H1 (cell line): ENCODE measurements around the gene PACS1. TPM values are rescaled to one million over a fixed set of nuclear protein-coding genes. Genes with fewer than 3 reads are reported as not detected.

Source experiments
- CTCF ChIA-PET: fragments of 300-600 bp; sonication (Branson Sonifier 250); formaldehyde crosslinking; loops from one replicate; lab custom pipeline; 2021; ENCODE audit not compliant: partially characterized antibody; lab: Charles Lee
- POLR2A ChIA-PET: fragments of 300-600 bp; sonication (Branson Sonifier 250); formaldehyde crosslinking; loops from one replicate; lab custom pipeline; 2021; ENCODE audit warnings: inconsistent platforms; ENCODE audit not compliant: partially characterized antibody; lab: Charles Lee
- DNase-seq, 2 experiments: peaks; one replicate each; pipeline versions ENCODE4 v3.0.0 to v3.0.0-alpha.2; 2010 to 2022; ENCODE audit warnings: low spot score in 2 of 2, low read depth in 1 of 2, mixed read lengths in 1 of 2
- FAIRE-seq: peaks from 2 replicates; lab custom pipeline; 2011; peaks lifted over from hg19 to GRCh38; lab: Jason Lieb, UNC
- H2AFZ ChIP-seq: 2 replicates; pipeline ENCODE4 v1.8.1; 2012; ENCODE audit warnings: low read length, inconsistent platforms
- H2AK5ac ChIP-seq: 2 replicates; pipeline ENCODE4 v1.6.1; 2013; ENCODE audit warnings: low read depth, low read length
- H2BK120ac ChIP-seq: replicated peaks from 2 replicates; pipeline ENCODE3; 2013; ENCODE audit warnings: low read depth, low read length, inconsistent platforms
- H2BK12ac ChIP-seq: 2 replicates; pipeline ENCODE4 v1.6.1; 2013; ENCODE audit warnings: low read depth, low read length
- H2BK15ac ChIP-seq: 2 replicates; pipeline ENCODE4 v1.6.1; 2013; ENCODE audit warnings: low read length
- H2BK20ac ChIP-seq: 2 replicates; pipeline ENCODE4 v1.6.1; 2013; ENCODE audit warnings: low read length
- H2BK5ac ChIP-seq: 2 replicates; pipeline ENCODE4 v1.6.1; 2013; ENCODE audit warnings: low read depth, low read length
- H3K14ac ChIP-seq: 2 replicates; pipeline ENCODE4 v1.6.1; 2013; ENCODE audit warnings: inconsistent platforms; ENCODE audit not compliant: insufficient read length
- H3K18ac ChIP-seq: 2 replicates; pipeline ENCODE4 v1.6.1; 2013; ENCODE audit warnings: low read length; ENCODE audit errors: extremely low read depth
- H3K23ac ChIP-seq: 2 replicates; pipeline ENCODE4 v1.6.1; 2013; ENCODE audit warnings: inconsistent platforms; ENCODE audit not compliant: insufficient read length
- H3K23me2 ChIP-seq: 2 replicates; pipeline ENCODE4 v1.6.1; 2013; ENCODE audit warnings: low read depth, low read length
- H3K27ac ChIP-seq: 2 replicates; pipeline ENCODE4 v1.6.1; 2011; ENCODE audit warnings: low read depth, low read length, inconsistent platforms
- H3K27me3 ChIP-seq, 4 experiments: replicated peaks in 1 of 4; 1 replicate in 1 of 4; 2 replicates in 3 of 4; pipeline versions ENCODE4 v1.6.1 to v1.8.1; 2011 to 2013; ENCODE audit warnings: low read length in 3 of 4, mild to moderate bottlenecking in 3 of 4, inconsistent platforms in 2 of 4, mixed read lengths in 2 of 4, moderate library complexity in 1 of 4; ENCODE audit not compliant: control insufficient read depth in 3 of 4, insufficient read depth in 3 of 4; ENCODE audit errors: extremely low read depth in 1 of 4
- H3K36me3 ChIP-seq, 4 experiments: 2 replicates each; pipeline versions ENCODE4 v1.6.1 to v1.8.1; 2011 to 2013; ENCODE audit warnings: mild to moderate bottlenecking in 4 of 4, low read length in 3 of 4, moderate library complexity in 2 of 4, control low read depth in 1 of 4, inconsistent platforms in 1 of 4; ENCODE audit not compliant: insufficient read depth in 4 of 4, control insufficient read depth in 2 of 4
- H3K4ac ChIP-seq: replicated peaks from 2 replicates; pipeline ENCODE3; 2013; ENCODE audit warnings: low read length, low read depth, mixed read lengths, inconsistent platforms; ENCODE audit not compliant: insufficient read length
- H3K4me1 ChIP-seq, 4 experiments: replicated peaks in 1 of 4; 1 replicate in 1 of 4; 2 replicates in 3 of 4; pipeline versions ENCODE4 v1.6.1 to v1.8.1; 2011 to 2013; ENCODE audit warnings: low read length in 3 of 4, inconsistent platforms in 2 of 4, mixed read lengths in 1 of 4; ENCODE audit not compliant: insufficient read depth in 4 of 4, control insufficient read depth in 3 of 4
- H3K4me2 ChIP-seq, 2 experiments: 2 replicates each; pipeline versions ENCODE4 v1.6.1 to v1.8.1; 2011 to 2013; ENCODE audit warnings: low read depth in 2 of 2, low read length in 2 of 2, control low read depth in 1 of 2, inconsistent platforms in 1 of 2, mild to moderate bottlenecking in 1 of 2; ENCODE audit not compliant: insufficient read depth in 1 of 2
- H3K4me3 ChIP-seq, 4 experiments: fragments of 200-600, 300-600 bp in 1 of 4; sonication (generic), shearing (Covaris generic), sonication (Bioruptor Twin) in 1 of 4; 2 replicates each; pipeline versions ENCODE4 v1.5.1 to v1.8.1; 2011 to 2016; ENCODE audit warnings: low read length in 4 of 4, low read depth in 3 of 4, control low read depth in 2 of 4, inconsistent platforms in 2 of 4, mild to moderate bottlenecking in 2 of 4, mixed read lengths in 1 of 4, moderate library complexity in 1 of 4; ENCODE audit not compliant: insufficient read depth in 2 of 4; ENCODE audit errors: extremely low read depth in 1 of 4
- H3K56ac ChIP-seq: replicated peaks from 2 replicates; pipeline ENCODE3; 2013; ENCODE audit warnings: low read depth, mild to moderate bottlenecking, mixed read lengths, low read length, inconsistent platforms; ENCODE audit not compliant: insufficient read length
- H3K79me1 ChIP-seq: 2 replicates; pipeline ENCODE4 v1.6.1; 2013; ENCODE audit warnings: low read depth, low read length, control low read depth
- H3K79me2 ChIP-seq, 2 experiments: 2 replicates each; pipeline versions ENCODE4 v1.6.1 to v1.8.1; 2012 to 2013; ENCODE audit warnings: low read length in 2 of 2, mild to moderate bottlenecking in 2 of 2, inconsistent platforms in 1 of 2; ENCODE audit not compliant: insufficient read depth in 2 of 2, control insufficient read depth in 1 of 2
- H3K9ac ChIP-seq, 4 experiments: replicated peaks in 1 of 4; 1 replicate in 1 of 4; 2 replicates in 3 of 4; pipeline versions ENCODE4 v1.6.1 to v1.8.1; 2011 to 2013; ENCODE audit warnings: low read depth in 3 of 4, low read length in 3 of 4, control low read depth in 2 of 4, mild to moderate bottlenecking in 2 of 4, moderate library complexity in 2 of 4, inconsistent platforms in 1 of 4; ENCODE audit errors: extremely low read depth in 1 of 4
- H3K9me3 ChIP-seq, 2 experiments: 2 replicates each; pipeline versions ENCODE4 v1.6.1 to v1.8.1; 2012 to 2013; ENCODE audit warnings: mild to moderate bottlenecking in 2 of 2, moderate library complexity in 2 of 2, control low read depth in 1 of 2, inconsistent platforms in 1 of 2, low read depth in 1 of 2, low read length in 1 of 2, mixed read lengths in 1 of 2; ENCODE audit not compliant: insufficient read depth in 2 of 2
- H4K20me1 ChIP-seq, 2 experiments: replicated peaks in 1 of 2; 2 replicates each; pipeline versions ENCODE3 to v1.8.1; 2011 to 2013; ENCODE audit warnings: inconsistent platforms in 2 of 2, low read length in 2 of 2, mild to moderate bottlenecking in 1 of 2; ENCODE audit not compliant: insufficient read depth in 2 of 2, control insufficient read depth in 1 of 2
- H4K5ac ChIP-seq: 2 replicates; pipeline ENCODE4 v1.6.1; 2013; ENCODE audit warnings: low read length, low read depth, mixed read lengths, inconsistent platforms; ENCODE audit not compliant: insufficient read length
- H4K8ac ChIP-seq: 2 replicates; pipeline ENCODE4 v1.8.0; 2013; ENCODE audit warnings: mild to moderate bottlenecking, moderate library complexity, low read length, inconsistent platforms; ENCODE audit not compliant: insufficient read depth; ENCODE audit errors: extremely low read depth
- H4K91ac ChIP-seq: replicated peaks from 2 replicates; pipeline ENCODE3; 2013; ENCODE audit warnings: low read length, mixed read lengths, inconsistent platforms; ENCODE audit not compliant: insufficient read length
- ASH2L ChIP-seq: fragments of 200-600, 300-600 bp; sonication (generic); IDR thresholded peaks from one replicate; pipeline ENCODE4 v1.7.1; 2017; ENCODE audit warnings: low read length
- EP300 ChIP-seq, 2 experiments: IDR thresholded peaks; 1 replicate in 1 of 2; 2 replicates in 1 of 2; pipeline ENCODE4 v1.6.1; 2011 to 2012; ENCODE audit warnings: low read depth in 2 of 2, low read length in 2 of 2, mild to moderate bottlenecking in 2 of 2, borderline replicate concordance in 1 of 2, inconsistent platforms in 1 of 2, moderate library complexity in 1 of 2
- GTF2F1 ChIP-seq: IDR thresholded peaks from 2 replicates; pipeline ENCODE4 v1.6.1; 2012; ENCODE audit warnings: low read depth, low read length, improper control_type of control experiment, borderline replicate concordance
- HDAC6 ChIP-seq: IDR thresholded peaks from one replicate; pipeline ENCODE4 v1.7.1; 2012; ENCODE audit warnings: low read depth, mild to moderate bottlenecking, inconsistent platforms, low read length, moderate library complexity
- PHF8 ChIP-seq: fragments of 200-600 bp; sonication (generic); conservative IDR thresholded peaks from 2 replicates; pipeline ENCODE4 v1.7.1; 2012; ENCODE audit warnings: low read depth, mild to moderate bottlenecking, inconsistent platforms, low read length, moderate library complexity
- SAP30 ChIP-seq: fragments of 300-600 bp; sonication (generic); IDR thresholded peaks from 2 replicates; pipeline ENCODE4 v1.7.1; 2012; ENCODE audit warnings: low read length, moderate library complexity, mild to moderate bottlenecking, inconsistent platforms; ENCODE audit not compliant: insufficient read depth, insufficient replicate concordance
- SIX5 ChIP-seq: IDR thresholded peaks from 2 replicates; pipeline ENCODE4 v1.6.1; 2011; ENCODE audit warnings: mild to moderate bottlenecking, low read depth, low read length
- SP1 ChIP-seq: IDR thresholded peaks from 2 replicates; pipeline ENCODE4 v1.6.1; 2011; ENCODE audit warnings: low read depth, low read length
- WGBS, 2 experiments: shearing (Covaris generic) in 1 of 2; methylation state at CpG; one replicate each; pipeline versions ENCODE4 v1.1.6 to v1.1.7; 2013 to 2015; ENCODE audit warnings: low lambda C conversion rate in 2 of 2, mixed read lengths in 2 of 2, inconsistent platforms in 1 of 2, low coverage in 1 of 2, missing lambda C conversion rate in 1 of 2; ENCODE audit not compliant: insufficient replicate concordance in 2 of 2, insufficient coverage in 1 of 2, insufficient read length in 1 of 2; ENCODE audit errors: extremely low coverage in 1 of 2, missing lambda C conversion rate in 1 of 2; 5-methylcytosine and 5-hydroxymethylcytosine counted together
- polyA plus RNA-seq, 7 experiments: library from polyadenylated mRNA; depleted of rRNA in 3 of 7; stranded (reverse) in 5 of 7; unstranded in 2 of 7; fragments of >200 nt in 5 of 7; fragments of 200-250 nt in 2 of 7; gene quantifications; 1 replicate in 5 of 7; 2 replicates in 1 of 7; 4 replicates in 1 of 7; pipeline versions ENCODE4 v1.2.1 to v1.2.3, GENCODE V29; 2011 to 2013; ENCODE audit warnings: missing spikeins in 2 of 7, mixed read lengths in 2 of 7
- total RNA-seq: library from RNA; stranded (reverse); fragmentation: NEBNext Ultra II Directional; extraction: Animal tissue kit (Norgen Biotek cat#: 25700); gene quantifications from 2 replicates; pipeline ENCODE4 v1.2.1, GENCODE V29; 2021

The PACS1 gene
- total and polyA plus RNA-seq, 2 of the 8 experiments (the other 6 are each of a cell fraction or from before 2014, with no cell fraction given) = 11.5 to 36.0 TPM

DNA sequence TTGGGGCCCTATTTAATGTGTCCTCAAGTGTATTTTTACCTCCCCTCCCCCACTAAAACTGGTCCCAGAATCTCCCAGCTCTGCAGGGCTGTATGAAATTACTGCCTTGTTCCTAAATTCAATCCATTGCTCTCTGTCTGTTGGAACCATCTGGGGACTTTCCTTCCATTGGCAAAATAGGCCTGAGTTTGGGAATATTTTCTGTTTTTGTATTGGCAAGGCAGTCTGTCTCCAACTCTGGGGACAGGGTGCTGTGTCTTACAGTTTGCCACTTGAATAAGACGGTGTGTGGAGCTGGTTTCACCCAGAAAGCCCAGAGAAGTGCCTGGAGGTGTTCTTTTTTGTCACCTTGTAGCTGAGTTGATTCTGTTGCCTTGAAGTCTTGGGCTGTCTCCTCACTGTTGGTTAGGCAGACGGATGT is 1.3 kb downstream of the PACS1 start:
- no peak overlapping the region for H2AK5ac ChIP-seq
- no peak for DNase-seq
- ChIA-PET CTCF (interaction anchor here (1.0 to 6.8 kb wide), 6 partner anchors 19 to 63 kb away, joined by 3 to 73 read pairs (median 4); partner anchors contain the start of gene SF3B2), POLR2A (interaction anchor here (0.7 to 9.7 kb wide), 10 partner anchors 8 to 501 kb away, joined by 3 to 150 read pairs (median 4); partner anchors contain the start of genes GAL3ST3, SF3B2 and ZNRD2)
- no peak overlapping the region for H4K5ac ChIP-seq
- H3K4me1 ChIP-seq = peaks cover 5 to 13% (median 8%) of the 10 kb centered on the region in 4 experiments; a peak in 6 of 7 replicates
- no peak overlapping the region for H3K4ac ChIP-seq
- peak overlapping the region; percentile 43 to 90 (median 63) for H3K4me3 ChIP-seq
- no peak overlapping the region for H2BK20ac ChIP-seq
- no peak overlapping the region for H2BK120ac ChIP-seq
- no peak overlapping the region for H2BK5ac ChIP-seq
- no peak overlapping the region for H3K56ac ChIP-seq
- WGBS, 2 experiments = 69% methylated on average over 2 of the region's 2 CpGs; no CpG with 5 or more reads in 1 of the 2 experiments
- H2AFZ ChIP-seq = no peak overlapping the region
- no peaks in the 10 kb centered on the region; the same call in 1 of the 2 replicates for H3K23me2 ChIP-seq
- no peaks in the 10 kb centered on the region for H3K27me3 ChIP-seq
- no peak overlapping the region for H3K23ac ChIP-seq
- H2BK12ac ChIP-seq = no peak overlapping the region
- no peak overlapping the region for H4K8ac ChIP-seq
- peaks cover 2 to 17% of the 10 kb centered on the region in 2 experiments for H4K20me1 ChIP-seq
- H2BK15ac ChIP-seq = no peak overlapping the region
- no peak for FAIRE-seq
- no peak overlapping the region for H3K14ac ChIP-seq
- H3K36me3 ChIP-seq = peaks cover 5 to 26% (median 20%) of the 10 kb centered on the region in 4 experiments
- no peak overlapping the region for H3K27ac ChIP-seq
- peak overlapping the region in 1 of 4 experiments; percentile 0; a peak in 1 of 7 replicates for H3K9ac ChIP-seq
- H4K91ac ChIP-seq = no peak overlapping the region
- peaks cover 0 to 13% of the 10 kb centered on the region in 2 experiments; a peak in 2 of 4 replicates for H3K79me2 ChIP-seq
- no peak overlapping the region for H3K18ac ChIP-seq
- peak overlapping the region; percentile 75 to 85 for H3K4me2 ChIP-seq
- H3K79me1 ChIP-seq = no peaks in the 10 kb centered on the region; the same call in 1 of the 2 replicates
- H3K9me3 ChIP-seq = no peaks in the 10 kb centered on the region
- no peak for TF ChIP-seq HDAC6
- no peak for TF ChIP-seq GTF2F1
- TF ChIP-seq PHF8 = no peak
- no peak for TF ChIP-seq SP1
- TF ChIP-seq SAP30 = no peak
- no peak for TF ChIP-seq EP300 (IDR thresholded peaks at IDR 0.05; ENCODE audit: borderline replicate concordance in 1 of 2, low read depth in 2 of 2, low read length in 2 of 2)
- no peak for TF ChIP-seq ASH2L
- TF ChIP-seq SIX5 = no peak
